ENCODE data around the gene LRRC3. TPM values are rescaled to one million over a fixed set of nuclear protein-coding genes. Genes with fewer than 3 reads are reported as not detected.

Gene LRRC3
- polyA plus RNA-seq, 6 donors from 2014 or later, result 0.12 to 2.0 (median 0.64) TPM

- DNase-seq, result no peak
- no peaks in the 10 kb centered on the region for H3K27me3 Mint-ChIP-seq
- no peak overlapping the region for H3K4me3 Mint-ChIP-seq
- H3K36me3 Mint-ChIP-seq, result peaks cover 0 to 19% of the 10 kb centered on the region in 2 donors
- peaks cover 0 to 2% (median 0%) of the 10 kb centered on the region in 7 donors for H3K9me3 Mint-ChIP-seq
- H3K4me1 Mint-ChIP-seq, result peaks cover 0 to 8% (median 6%) of the 10 kb centered on the region in 3 donors
- ATAC-seq (ENCODE audit: low read depth in 2 of 2), result no peak
- peak overlapping the region in 1 of 6 donors; percentile 67 for H3K27ac Mint-ChIP-seq
These were observed 17.4 kb upstream of the LRRC3 start for GRCh38 chr21:44437696-44438431.

GRCh38 chr21:44438531-44439210 is 16.6 kb upstream of the LRRC3 start:
- no peaks in the 10 kb centered on the region for H3K27me3 Mint-ChIP-seq
- DNase-seq (no peak), ATAC-seq (ENCODE audit: low read depth in 2 of 2) (no peak)
- H3K36me3 Mint-ChIP-seq, result peaks cover 0 to 19% of the 10 kb centered on the region in 2 donors
- H3K4me1 Mint-ChIP-seq, result peaks cover 0 to 8% (median 6%) of the 10 kb centered on the region in 3 donors
- no peak overlapping the region for H3K27ac Mint-ChIP-seq
- no peak overlapping the region for H3K4me3 Mint-ChIP-seq
- peaks cover 0 to 2% (median 0%) of the 10 kb centered on the region in 7 donors for H3K9me3 Mint-ChIP-seq

GRCh38 chr21:44439211-44439600 is 16.1 kb upstream of the LRRC3 start:
- DNase-seq, result no peak
- Mint-ChIP-seq H3K4me1 (peaks cover 0 to 8% (median 6%) of the 10 kb centered on the region in 3 donors), H3K9me3 (peaks cover 0 to 2% (median 0%) of the 10 kb centered on the region in 7 donors), H3K27me3 (no peaks in the 10 kb centered on the region), H3K4me3 (no peak overlapping the region), H3K36me3 (peaks cover 0 to 19% of the 10 kb centered on the region in 2 donors), H3K27ac (no peak overlapping the region)
- ATAC-seq (ENCODE audit: low read depth in 2 of 2), result no peak

- Mint-ChIP-seq H3K36me3 (peaks cover 0 to 17% of the 10 kb centered on the region in 2 donors), H3K4me1 (peaks cover 0 to 7% (median 6%) of the 10 kb centered on the region in 3 donors), H3K27me3 (no peaks in the 10 kb centered on the region), H3K27ac (no peak overlapping the region), H3K4me3 (no peak overlapping the region), H3K9me3 (peaks cover 0 to 4% (median 0%) of the 10 kb centered on the region in 7 donors)
- ATAC-seq (ENCODE audit: low read depth in 2 of 2) (no peak), DNase-seq (no peak)
These were observed 14.9 kb upstream of the LRRC3 start for GRCh38 chr21:44440241-44441040.

GRCh38 chr21:44441041-44441400 is 14.3 kb upstream of the LRRC3 start:
- DNase-seq (no peak), ATAC-seq (ENCODE audit: low read depth in 2 of 2) (no peak)
- Mint-ChIP-seq H3K27me3 (no peaks in the 10 kb centered on the region), H3K36me3 (peaks cover 0 to 11% of the 10 kb centered on the region in 2 donors), H3K4me1 (peaks cover 0 to 1% (median 0%) of the 10 kb centered on the region in 3 donors), H3K9me3 (peaks cover 0 to 4% (median 0%) of the 10 kb centered on the region in 7 donors), H3K4me3 (no peak overlapping the region), H3K27ac (no peak overlapping the region)

- Mint-ChIP-seq H3K4me1 (no peaks in the 10 kb centered on the region), H3K4me3 (no peak overlapping the region), H3K36me3 (peaks cover 0 to 8% of the 10 kb centered on the region in 2 donors), H3K27me3 (no peaks in the 10 kb centered on the region), H3K27ac (peak overlapping the region in 2 of 6 donors; percentile 27 to 69), H3K9me3 (peaks cover 0 to 4% (median 0%) of the 10 kb centered on the region in 7 donors)
- DNase-seq (no peak), ATAC-seq (ENCODE audit: low read depth in 2 of 2) (no peak)
These were observed 13.6 kb upstream of the LRRC3 start for GRCh38 chr21:44441581-44442265.

- peak overlapping the region in 1 of 6 donors; percentile 9 for H3K27ac Mint-ChIP-seq
- no peak overlapping the region for H3K4me3 Mint-ChIP-seq
- no peak for DNase-seq
- ATAC-seq (ENCODE audit: low read depth in 2 of 2), result no peak
- H3K36me3 Mint-ChIP-seq, result peaks cover 0 to 8% of the 10 kb centered on the region in 2 donors
- H3K27me3 Mint-ChIP-seq, result peaks cover 0 to 6% (median 5%) of the 10 kb centered on the region in 3 donors
- H3K4me1 Mint-ChIP-seq, result no peaks in the 10 kb centered on the region
- peaks cover 0 to 4% (median 0%) of the 10 kb centered on the region in 7 donors for H3K9me3 Mint-ChIP-seq
These were observed 12.8 kb upstream of the LRRC3 start for GRCh38 chr21:44442266-44443125.

GRCh38 chr21:44443291-44443890 is 11.9 kb upstream of the LRRC3 start:
- Mint-ChIP-seq H3K4me3 (no peak overlapping the region), H3K27me3 (peaks cover 0 to 7% (median 5%) of the 10 kb centered on the region in 3 donors), H3K9me3 (peaks cover 0 to 4% (median 0%) of the 10 kb centered on the region in 7 donors), H3K36me3 (peaks cover 0 to 8% of the 10 kb centered on the region in 2 donors), H3K27ac (peak overlapping the region in 1 of 6 donors; percentile 47), H3K4me1 (no peaks in the 10 kb centered on the region)
- DNase-seq (no peak), ATAC-seq (ENCODE audit: low read depth in 2 of 2) (no peak)

- peaks cover 0 to 8% of the 10 kb centered on the region in 2 donors for H3K36me3 Mint-ChIP-seq
- H3K4me1 Mint-ChIP-seq, result no peaks in the 10 kb centered on the region
- H3K27me3 Mint-ChIP-seq, result peaks cover 0 to 10% (median 9%) of the 10 kb centered on the region in 3 donors
- no peak overlapping the region for H3K27ac Mint-ChIP-seq
- ATAC-seq (ENCODE audit: low read depth in 2 of 2) (no peak), DNase-seq (no peak)
- no peak overlapping the region for H3K4me3 Mint-ChIP-seq
- H3K9me3 Mint-ChIP-seq, result peaks cover 0 to 4% (median 0%) of the 10 kb centered on the region in 7 donors
These were observed 11.4 kb upstream of the LRRC3 start for GRCh38 chr21:44443891-44444285.

GRCh38 chr21:44444286-44444931 is 10.9 kb upstream of the LRRC3 start:
- H3K36me3 Mint-ChIP-seq, result peaks cover 0 to 8% of the 10 kb centered on the region in 2 donors
- DNase-seq (no peak), ATAC-seq (ENCODE audit: low read depth in 2 of 2) (no peak)
- peaks cover 0 to 4% (median 0%) of the 10 kb centered on the region in 7 donors for H3K9me3 Mint-ChIP-seq
- H3K27me3 Mint-ChIP-seq, result peaks cover 5 to 15% (median 14%) of the 10 kb centered on the region in 3 donors
- H3K27ac Mint-ChIP-seq, result no peak overlapping the region
- no peaks in the 10 kb centered on the region for H3K4me1 Mint-ChIP-seq
- H3K4me3 Mint-ChIP-seq, result no peak overlapping the region

- ATAC-seq (ENCODE audit: low read depth in 2 of 2) (no peak), DNase-seq (no peak)
- H3K9me3 Mint-ChIP-seq, result peaks cover 0 to 4% (median 0%) of the 10 kb centered on the region in 7 donors
- peaks cover 5 to 22% (median 17%) of the 10 kb centered on the region in 3 donors for H3K27me3 Mint-ChIP-seq
- H3K4me3 Mint-ChIP-seq, result peak overlapping the region in 1 of 8 donors; percentile 16
- H3K4me1 Mint-ChIP-seq, result no peaks in the 10 kb centered on the region
- H3K27ac Mint-ChIP-seq, result peak overlapping the region in 1 of 6 donors; percentile 81
- peaks cover 0 to 4% of the 10 kb centered on the region in 2 donors for H3K36me3 Mint-ChIP-seq
These were observed 10.0 kb upstream of the LRRC3 start for GRCh38 chr21:44445145-44445812.

Data from naive B cell (primary cell).